ENCODE results near the gene ANKRD39. TPM values are rescaled to one million over a fixed set of nuclear protein-coding genes. Genes with fewer than 3 reads are reported as not detected.

ANKRD39 gene
- total and polyA plus RNA-seq, 2 experiments from 2014 or later, result 17.5 to 32.0 TPM

DNA sequence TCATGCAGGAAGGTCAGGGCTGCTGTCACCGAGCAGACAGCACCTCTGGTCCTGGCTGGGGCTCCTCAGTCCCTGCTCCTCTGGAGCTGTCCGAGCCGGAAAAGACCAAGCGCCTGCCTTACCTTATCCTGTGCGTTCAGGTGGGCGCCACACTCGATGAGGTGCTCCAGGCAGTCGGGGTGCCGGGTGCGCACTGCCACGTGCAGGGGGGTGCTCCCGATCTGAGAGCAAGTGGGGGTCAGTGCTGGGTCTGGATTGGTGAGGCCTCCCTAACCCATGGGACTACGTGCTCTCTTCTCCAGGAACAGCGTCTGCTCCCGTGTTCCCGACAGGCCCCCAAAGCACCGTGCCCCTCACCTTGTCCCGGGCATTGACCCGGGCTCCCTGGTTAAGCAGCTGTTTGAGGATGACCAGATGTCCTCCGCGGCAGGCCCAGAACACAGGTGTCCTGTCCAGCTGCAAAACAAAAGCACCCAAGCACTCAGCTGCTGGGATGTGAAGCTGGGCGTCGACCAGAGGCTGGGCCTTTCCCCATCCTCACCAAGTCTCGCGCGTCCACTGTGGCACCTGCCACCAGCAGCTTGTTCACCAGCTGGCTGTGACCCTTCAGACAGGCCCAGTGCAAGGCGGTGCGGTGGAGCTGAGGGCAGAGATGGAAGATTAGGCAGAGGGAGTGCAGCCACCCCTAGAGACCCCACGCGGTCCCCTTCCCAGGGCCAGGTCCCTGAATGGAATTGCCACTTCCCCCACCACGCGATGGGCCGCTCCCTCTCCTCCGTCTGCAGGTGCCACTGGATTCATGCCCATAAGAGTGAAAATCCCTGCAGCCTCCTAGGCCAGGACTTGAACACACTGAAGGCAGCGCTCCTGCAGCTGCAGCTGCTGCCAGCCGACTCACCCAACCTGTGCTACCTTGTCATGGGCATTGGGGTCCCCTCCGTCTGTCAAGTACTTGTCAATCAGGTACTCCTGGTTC lies 17.7 kb downstream of the ANKRD39 start:
- peaks cover 3% of the 10 kb centered on the region; the same call in 2 of the 3 replicates for H3K4me1 Mint-ChIP-seq
- Histone ChIP-seq H3K27ac (ENCODE audit: low read depth) (no peak overlapping the region), H2AFZ (no peak overlapping the region), H3K79me2 (replicated peaks; ENCODE audit: insufficient read depth) (no peaks in the 10 kb centered on the region), H3K27me3 (ENCODE audit: insufficient read depth) (no peaks in the 10 kb centered on the region), H3K36me3 (ENCODE audit: insufficient read depth) (peaks cover 5% of the 10 kb centered on the region; the same call in 1 of the 2 replicates), H4K20me1 (replicated peaks; ENCODE audit: insufficient read depth) (no peaks in the 10 kb centered on the region), H3K4me3 (no peak overlapping the region), H3K4me1 (ENCODE audit: insufficient read depth) (0 out of 2 replicates have a peak, but pooled peaks cover 6% of the 10 kb centered on the region), H3F3A (replicated peaks; ENCODE audit: low read depth) (no peaks in the 10 kb centered on the region), H3K9me2 (ENCODE audit: insufficient read depth) (no peaks in the 10 kb centered on the region), H3K4me2 (no peak overlapping the region)
- no peak for DNase-seq (ENCODE audit: low spot score)
- ATAC-seq, result no peak
- no peaks in the 10 kb centered on the region; the same call in 2 of the 3 replicates for H3K9me3 Mint-ChIP-seq
- H3K27ac Mint-ChIP-seq, result peak overlapping the region; percentile 58; the same call in 1 of the 2 replicates
- no peak overlapping the region for H3K4me3 Mint-ChIP-seq
- TF ChIP-seq, protein P1, sequence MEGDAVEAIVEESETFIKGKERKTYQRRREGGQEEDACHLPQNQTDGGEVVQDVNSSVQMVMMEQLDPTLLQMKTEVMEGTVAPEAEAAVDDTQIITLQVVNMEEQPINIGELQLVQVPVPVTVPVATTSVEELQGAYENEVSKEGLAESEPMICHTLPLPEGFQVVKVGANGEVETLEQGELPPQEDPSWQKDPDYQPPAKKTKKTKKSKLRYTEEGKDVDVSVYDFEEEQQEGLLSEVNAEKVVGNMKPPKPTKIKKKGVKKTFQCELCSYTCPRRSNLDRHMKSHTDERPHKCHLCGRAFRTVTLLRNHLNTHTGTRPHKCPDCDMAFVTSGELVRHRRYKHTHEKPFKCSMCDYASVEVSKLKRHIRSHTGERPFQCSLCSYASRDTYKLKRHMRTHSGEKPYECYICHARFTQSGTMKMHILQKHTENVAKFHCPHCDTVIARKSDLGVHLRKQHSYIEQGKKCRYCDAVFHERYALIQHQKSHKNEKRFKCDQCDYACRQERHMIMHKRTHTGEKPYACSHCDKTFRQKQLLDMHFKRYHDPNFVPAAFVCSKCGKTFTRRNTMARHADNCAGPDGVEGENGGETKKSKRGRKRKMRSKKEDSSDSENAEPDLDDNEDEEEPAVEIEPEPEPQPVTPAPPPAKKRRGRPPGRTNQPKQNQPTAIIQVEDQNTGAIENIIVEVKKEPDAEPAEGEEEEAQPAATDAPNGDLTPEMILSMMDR (conservative IDR thresholded peaks at IDR 0.05; ENCODE audit: low read depth in 2 of 2), result no peak
- TF ChIP-seq POLR2AphosphoS5 (IDR thresholded peaks at IDR 0.05; ENCODE audit: low read depth) (no peak; the same call in 1 of the 2 replicates), ZNF331 (CRISPR knock-in tag; IDR thresholded peaks at IDR 0.05; ENCODE audit: low read depth) (no peak), ZNF114 (CRISPR knock-in tag; IDR thresholded peaks at IDR 0.05) (no peak), CREB1 (CRISPR knock-in tag; IDR thresholded peaks at IDR 0.05; ENCODE audit: low read depth) (no peak), NANOG (IDR thresholded peaks at IDR 0.05; ENCODE audit: borderline replicate concordance) (no peak), JUNB (IDR thresholded peaks at IDR 0.05; ENCODE audit: unreplicated experiment) (no peak), EZH2 (IDR thresholded peaks at IDR 0.05; ENCODE audit: low read depth, unreplicated experiment) (no peak), STAT1 (IDR thresholded peaks at IDR 0.05; ENCODE audit: unreplicated experiment) (no peak), EZH2phosphoT487 (IDR thresholded peaks at IDR 0.05; ENCODE audit: unreplicated experiment) (no peak)
- TF ChIP-seq, protein P2, sequence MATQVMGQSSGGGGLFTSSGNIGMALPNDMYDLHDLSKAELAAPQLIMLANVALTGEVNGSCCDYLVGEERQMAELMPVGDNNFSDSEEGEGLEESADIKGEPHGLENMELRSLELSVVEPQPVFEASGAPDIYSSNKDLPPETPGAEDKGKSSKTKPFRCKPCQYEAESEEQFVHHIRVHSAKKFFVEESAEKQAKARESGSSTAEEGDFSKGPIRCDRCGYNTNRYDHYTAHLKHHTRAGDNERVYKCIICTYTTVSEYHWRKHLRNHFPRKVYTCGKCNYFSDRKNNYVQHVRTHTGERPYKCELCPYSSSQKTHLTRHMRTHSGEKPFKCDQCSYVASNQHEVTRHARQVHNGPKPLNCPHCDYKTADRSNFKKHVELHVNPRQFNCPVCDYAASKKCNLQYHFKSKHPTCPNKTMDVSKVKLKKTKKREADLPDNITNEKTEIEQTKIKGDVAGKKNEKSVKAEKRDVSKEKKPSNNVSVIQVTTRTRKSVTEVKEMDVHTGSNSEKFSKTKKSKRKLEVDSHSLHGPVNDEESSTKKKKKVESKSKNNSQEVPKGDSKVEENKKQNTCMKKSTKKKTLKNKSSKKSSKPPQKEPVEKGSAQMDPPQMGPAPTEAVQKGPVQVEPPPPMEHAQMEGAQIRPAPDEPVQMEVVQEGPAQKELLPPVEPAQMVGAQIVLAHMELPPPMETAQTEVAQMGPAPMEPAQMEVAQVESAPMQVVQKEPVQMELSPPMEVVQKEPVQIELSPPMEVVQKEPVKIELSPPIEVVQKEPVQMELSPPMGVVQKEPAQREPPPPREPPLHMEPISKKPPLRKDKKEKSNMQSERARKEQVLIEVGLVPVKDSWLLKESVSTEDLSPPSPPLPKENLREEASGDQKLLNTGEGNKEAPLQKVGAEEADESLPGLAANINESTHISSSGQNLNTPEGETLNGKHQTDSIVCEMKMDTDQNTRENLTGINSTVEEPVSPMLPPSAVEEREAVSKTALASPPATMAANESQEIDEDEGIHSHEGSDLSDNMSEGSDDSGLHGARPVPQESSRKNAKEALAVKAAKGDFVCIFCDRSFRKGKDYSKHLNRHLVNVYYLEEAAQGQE (IDR thresholded peaks at IDR 0.05; ENCODE audit: unreplicated experiment), result no peak
- TF ChIP-seq, protein P3, sequence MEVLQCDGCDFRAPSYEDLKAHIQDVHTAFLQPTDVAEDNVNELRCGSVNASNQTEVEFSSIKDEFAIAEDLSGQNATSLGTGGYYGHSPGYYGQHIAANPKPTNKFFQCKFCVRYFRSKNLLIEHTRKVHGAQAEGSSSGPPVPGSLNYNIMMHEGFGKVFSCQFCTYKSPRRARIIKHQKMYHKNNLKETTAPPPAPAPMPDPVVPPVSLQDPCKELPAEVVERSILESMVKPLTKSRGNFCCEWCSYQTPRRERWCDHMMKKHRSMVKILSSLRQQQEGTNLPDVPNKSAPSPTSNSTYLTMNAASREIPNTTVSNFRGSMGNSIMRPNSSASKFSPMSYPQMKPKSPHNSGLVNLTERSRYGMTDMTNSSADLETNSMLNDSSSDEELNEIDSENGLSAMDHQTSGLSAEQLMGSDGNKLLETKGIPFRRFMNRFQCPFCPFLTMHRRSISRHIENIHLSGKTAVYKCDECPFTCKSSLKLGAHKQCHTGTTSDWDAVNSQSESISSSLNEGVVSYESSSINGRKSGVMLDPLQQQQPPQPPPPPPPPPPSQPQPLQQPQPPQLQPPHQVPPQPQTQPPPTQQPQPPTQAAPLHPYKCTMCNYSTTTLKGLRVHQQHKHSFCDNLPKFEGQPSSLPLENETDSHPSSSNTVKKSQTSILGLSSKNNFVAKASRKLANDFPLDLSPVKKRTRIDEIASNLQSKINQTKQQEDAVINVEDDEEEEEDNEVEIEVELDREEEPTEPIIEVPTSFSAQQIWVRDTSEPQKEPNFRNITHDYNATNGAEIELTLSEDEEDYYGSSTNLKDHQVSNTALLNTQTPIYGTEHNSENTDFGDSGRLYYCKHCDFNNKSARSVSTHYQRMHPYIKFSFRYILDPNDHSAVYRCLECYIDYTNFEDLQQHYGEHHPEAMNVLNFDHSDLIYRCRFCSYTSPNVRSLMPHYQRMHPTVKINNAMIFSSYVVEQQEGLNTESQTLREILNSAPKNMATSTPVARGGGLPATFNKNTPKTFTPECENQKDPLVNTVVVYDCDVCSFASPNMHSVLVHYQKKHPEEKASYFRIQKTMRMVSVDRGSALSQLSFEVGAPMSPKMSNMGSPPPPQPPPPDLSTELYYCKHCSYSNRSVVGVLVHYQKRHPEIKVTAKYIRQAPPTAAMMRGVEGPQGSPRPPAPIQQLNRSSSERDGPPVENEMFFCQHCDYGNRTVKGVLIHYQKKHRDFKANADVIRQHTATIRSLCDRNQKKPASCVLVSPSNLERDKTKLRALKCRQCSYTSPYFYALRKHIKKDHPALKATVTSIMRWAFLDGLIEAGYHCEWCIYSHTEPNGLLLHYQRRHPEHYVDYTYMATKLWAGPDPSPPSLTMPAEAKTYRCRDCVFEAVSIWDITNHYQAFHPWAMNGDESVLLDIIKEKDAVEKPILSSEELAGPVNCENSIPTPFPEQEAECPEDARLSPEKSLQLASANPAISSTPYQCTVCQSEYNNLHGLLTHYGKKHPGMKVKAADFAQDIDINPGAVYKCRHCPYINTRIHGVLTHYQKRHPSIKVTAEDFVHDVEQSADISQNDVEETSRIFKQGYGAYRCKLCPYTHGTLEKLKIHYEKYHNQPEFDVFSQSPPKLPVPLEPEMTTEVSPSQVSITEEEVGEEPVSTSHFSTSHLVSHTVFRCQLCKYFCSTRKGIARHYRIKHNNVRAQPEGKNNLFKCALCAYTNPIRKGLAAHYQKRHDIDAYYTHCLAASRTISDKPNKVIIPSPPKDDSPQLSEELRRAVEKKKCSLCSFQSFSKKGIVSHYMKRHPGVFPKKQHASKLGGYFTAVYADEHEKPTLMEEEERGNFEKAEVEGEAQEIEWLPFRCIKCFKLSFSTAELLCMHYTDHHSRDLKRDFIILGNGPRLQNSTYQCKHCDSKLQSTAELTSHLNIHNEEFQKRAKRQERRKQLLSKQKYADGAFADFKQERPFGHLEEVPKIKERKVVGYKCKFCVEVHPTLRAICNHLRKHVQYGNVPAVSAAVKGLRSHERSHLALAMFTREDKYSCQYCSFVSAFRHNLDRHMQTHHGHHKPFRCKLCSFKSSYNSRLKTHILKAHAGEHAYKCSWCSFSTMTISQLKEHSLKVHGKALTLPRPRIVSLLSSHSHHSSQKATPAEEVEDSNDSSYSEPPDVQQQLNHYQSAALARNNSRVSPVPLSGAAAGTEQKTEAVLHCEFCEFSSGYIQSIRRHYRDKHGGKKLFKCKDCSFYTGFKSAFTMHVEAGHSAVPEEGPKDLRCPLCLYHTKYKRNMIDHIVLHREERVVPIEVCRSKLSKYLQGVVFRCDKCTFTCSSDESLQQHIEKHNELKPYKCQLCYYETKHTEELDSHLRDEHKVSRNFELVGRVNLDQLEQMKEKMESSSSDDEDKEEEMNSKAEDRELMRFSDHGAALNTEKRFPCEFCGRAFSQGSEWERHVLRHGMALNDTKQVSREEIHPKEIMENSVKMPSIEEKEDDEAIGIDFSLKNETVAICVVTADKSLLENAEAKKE (CRISPR knock-in tag; IDR thresholded peaks at IDR 0.05), result no peak
- TF ChIP-seq, protein P4, sequence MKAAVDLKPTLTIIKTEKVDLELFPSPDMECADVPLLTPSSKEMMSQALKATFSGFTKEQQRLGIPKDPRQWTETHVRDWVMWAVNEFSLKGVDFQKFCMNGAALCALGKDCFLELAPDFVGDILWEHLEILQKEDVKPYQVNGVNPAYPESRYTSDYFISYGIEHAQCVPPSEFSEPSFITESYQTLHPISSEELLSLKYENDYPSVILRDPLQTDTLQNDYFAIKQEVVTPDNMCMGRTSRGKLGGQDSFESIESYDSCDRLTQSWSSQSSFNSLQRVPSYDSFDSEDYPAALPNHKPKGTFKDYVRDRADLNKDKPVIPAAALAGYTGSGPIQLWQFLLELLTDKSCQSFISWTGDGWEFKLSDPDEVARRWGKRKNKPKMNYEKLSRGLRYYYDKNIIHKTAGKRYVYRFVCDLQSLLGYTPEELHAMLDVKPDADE (IDR thresholded peaks at IDR 0.05), result no peak
- H3K36me3 Mint-ChIP-seq (ENCODE audit: low read depth), result peaks cover 14% of the 10 kb centered on the region
- H3K27me3 Mint-ChIP-seq (ENCODE audit: insufficient read depth, low read depth, poor library complexity), result peaks cover 15% of the 10 kb centered on the region

All from GM23338 (cell line).